Heart left ventricle (tissue), 16 donors: ENCODE measurements around the gene OLFM2. TPM values are rescaled to one million over a fixed set of nuclear protein-coding genes. Genes with fewer than 3 reads are reported as not detected.

Source experiments
- ATAC-seq, 4 donors: fragments of 200-7000 bp; cut with Tn5 transposase; one replicate each; pipeline ENCODE4 v1.9.1; 2020 to 2022; ENCODE audit warnings: moderate library complexity in 4 of 4, mild to moderate bottlenecking in 3 of 4, moderate number of reproducible peaks in 1 of 4
- DNase-seq, 5 donors: peaks; one replicate each; pipeline ENCODE4 v3.0.0-alpha.2; 2020
- H3K27ac ChIP-seq, 12 donors: fragments of 200-600 bp; sonication (generic) in 4 of 12; one replicate each; pipeline versions ENCODE4 v1.5.0 to v1.8.0; 2016 to 2022; ENCODE audit warnings: mild to moderate bottlenecking in 2 of 12
- H3K27me3 ChIP-seq, 9 donors: fragments of 200-600 bp; sonication (generic) in 2 of 9; one replicate each; pipeline versions ENCODE4 v1.5.1 to v1.8.0; 2016 to 2022; ENCODE audit warnings: mild to moderate bottlenecking in 3 of 9
- H3K36me3 ChIP-seq, 9 donors: fragments of 200-600 bp; sonication (generic) in 2 of 9; one replicate each; pipeline versions ENCODE4 v1.5.0 to v1.8.0; 2018 to 2022; ENCODE audit warnings: mild to moderate bottlenecking in 2 of 9
- H3K4me1 ChIP-seq, 12 donors: fragments of 200-600 bp; sonication (generic) in 4 of 12; one replicate each; pipeline versions ENCODE4 v1.5.0 to v1.8.0; 2016 to 2022; ENCODE audit warnings: mild to moderate bottlenecking in 3 of 12
- H3K4me3 ChIP-seq, 12 donors: fragments of 200-600 bp; sonication (generic) in 4 of 12; one replicate each; pipeline versions ENCODE4 v1.5.0 to v1.8.0; 2017 to 2022; ENCODE audit warnings: mild to moderate bottlenecking in 9 of 12, moderate library complexity in 4 of 12
- H3K9me3 ChIP-seq, 12 donors: fragments of 200-600 bp; sonication (generic) in 4 of 12; one replicate each; pipeline versions ENCODE4 v1.5.0 to v1.8.0; 2016 to 2022; ENCODE audit warnings: mild to moderate bottlenecking in 1 of 12
- CTCF ChIP-seq, 12 donors: fragments of 200-600 bp; sonication (generic) in 4 of 12; IDR thresholded peaks; one replicate each; pipeline versions ENCODE4 v1.5.0 to v1.8.0; 2018 to 2022; ENCODE audit warnings: antibody characterized with exemption in 12 of 12, mild to moderate bottlenecking in 5 of 12
- POLR2A ChIP-seq, 2 donors: fragments of 450-650 bp; IDR thresholded peaks; one replicate each; pipeline ENCODE4 v1.6.1; 2017; ENCODE audit warnings: antibody characterized with exemption in 2 of 2, mild to moderate bottlenecking in 2 of 2, moderate library complexity in 2 of 2
- WGBS, 4 donors: extraction: QIAGEN DNeasy Blood & Tissue Kit in 2 of 4; methylation state at CpG; one replicate each; pipeline versions ENCODE4 v1.1.5 to v1.1.7; 2013 to 2018; 5-methylcytosine and 5-hydroxymethylcytosine counted together
- intact Hi-C, 10 donors: fragments of 100-400 bp; cut with DNase I; formaldehyde crosslinking; loops; one replicate each; pipeline versions ENCODE4 v1.11.1 to v1.14.2; 2022
- long read RNA-seq, 3 donors: library from polyadenylated mRNA; unstranded; transcript quantifications; one replicate each; pipeline ENCODE4 v2.0.0, GENCODE V29; 2020 to 2021
- polyA plus RNA-seq, 2 donors: library from polyadenylated mRNA; stranded (reverse); fragments of 200-250 nt; gene quantifications; one replicate each; pipeline ENCODE4 v1.2.3, GENCODE V29; 2013
- total RNA-seq, 9 donors: library from RNA; depleted of rRNA in 2 of 9; stranded (reverse); fragments of >200 nt in 2 of 9; fragmentation: NEBNext Ultra II Directional in 3 of 9; extraction: Animal tissue kit (Norgen Biotek cat#: 25700) in 3 of 9; gene quantifications; one replicate each; pipeline versions ENCODE4 v1.1.0 to v1.2.4, GENCODE V29; 2016 to 2023
- donor health status: ischemic (EF 13 %, LVEDD 7.1; RV severe dilation, severe dysfunction).
- donor health status: healthy with polysubstance abuse.
- donor health status: DM: no; HTN: yes; CAD: no.
- donor health status: DM: no; HTN: no; CAD: no.
- donor health status: ischemic (EF 25% LVEDD 6.9; RV normal size, moderate dysfunction).
- donor health status: ischemic (EF 25% LVEDD 5.7; RV mildly dilated, moderate dysfunction).
- donor health status: healthy.
- donor health status: DM: yes; HTN: yes; CAD: no.
- donor health status: ischemic (EF 35%, LVEDD 5.7; RV mildly dilated, moderate dysfunction).
- donor health status: nonischemic (EF 11% LVEDD 7.7; RV severe dilation, severe dysfunction).
- donor health status: DM: yes; HTN: yes; CAD: no.
- donor health status: PGD.
- donor health status: ischemic (EF 29% LVEDD 5.4; RV normal size, mild dysfunction).
- donor health status: nonischemic (EF 23%, LVEDD 6.1; RV moderate dilation, normal function).

Gene OLFM2
- total RNA-seq (1 to 10 TPM in 7 of 9 donors, under 1 TPM in 2; 0.67 to 4.6 (median 2.4) TPM), polyA plus RNA-seq (1 to 10 TPM; 2.2 to 3.0 TPM)
- long read RNA-seq, donor 1, partial matches to known transcripts, result 0 of 4 reads
- long read RNA-seq, donor 1, other reads (novel, unspliced or antisense), result 1 of 4 reads
- long read RNA-seq, donor 2, partial matches to known transcripts, result 0 of 1 reads
- long read RNA-seq, donor 2, other reads (novel, unspliced or antisense), result 1 of 1 reads
- long read RNA-seq, donor 3, partial matches to known transcripts, result 0 of 3 reads
- long read RNA-seq, donor 3, other reads (novel, unspliced or antisense), result 1 of 3 reads

- TF ChIP-seq POLR2A (IDR thresholded peaks at IDR 0.05) (no peak), CTCF (IDR thresholded peaks at IDR 0.05) (no peak)
- Histone ChIP-seq H3K9me3 (peaks cover 0 to 3% (median 0%) of the 10 kb centered on the region in 12 donors), H3K27me3 (peaks cover 7 to 69% (median 40%) of the 10 kb centered on the region in 9 donors), H3K4me1 (peaks cover 0 to 26% (median 10%) of the 10 kb centered on the region in 12 donors), H3K27ac (no peak within 1 kb of the TSS), H3K36me3 (no peaks in the 10 kb centered on the region), H3K4me3 (peak within 1 kb of the TSS in 10 of 12 donors; percentile 19 to 54 (median 38))
- ATAC-seq (no peak), DNase-seq (peak in 3 of 5 donors; percentile 13 to 42 (median 32))
- intact Hi-C loops, result loop anchor here in 5 of 10 donors (10.0 kb wide), 3 partner anchors 178 to 448 kb away; partner anchors contain the start of genes TYK2 (in 3 of the 5), EIF3G (in 2 of the 5), P2RY11 (in 2 of the 5) and MRPL4 (in 1 of the 5)
- 1 to 5% (median 3%) methylated on average over 15 to 62 of the region's 62 CpGs for WGBS, 4 donors
These were observed at the start of gene OLFM2 for GRCh38 chr19:9936326-9937000. OLFM2 (minus strand) TSS chr19:9936515; CDS start chr19:9936366, 149 bp downstream.

- intact Hi-C loops, result no loop called here
- 74 to 79% (median 76%) methylated on average over 8 of the region's 8 CpGs for WGBS, 4 donors
- H3K4me1 ChIP-seq, result peaks cover 0 to 6% (median 0%) of the 10 kb centered on the region in 12 donors
These were observed 45.3 kb upstream of the OLFM2 start for GRCh38 chr19:9981406-9982260.

GRCh38 chr19:9972103-9972502 lies 35.8 kb upstream of the OLFM2 start:
- TF ChIP-seq POLR2A (IDR thresholded peaks at IDR 0.05) (no peak), CTCF (IDR thresholded peaks at IDR 0.05) (no peak)
- intact Hi-C loops, result no loop called here
- Histone ChIP-seq H3K36me3 (peaks cover 0 to 73% (median 32%) of the 10 kb centered on the region in 9 donors), H3K27me3 (peaks cover 0 to 13% (median 0%) of the 10 kb centered on the region in 9 donors), H3K9me3 (no peaks in the 10 kb centered on the region), H3K27ac (no peak overlapping the region), H3K4me1 (no peaks in the 10 kb centered on the region), H3K4me3 (no peak overlapping the region)
- WGBS, 4 donors, result 82 to 86% (median 85%) methylated on average over 6 of the region's 6 CpGs
- ATAC-seq (no peak), DNase-seq (no peak)

More at GRCh38 chr19:9981406-9982260, 45.3 kb upstream of the OLFM2 start:
- Histone ChIP-seq H3K36me3 (peaks cover 0 to 83% (median 33%) of the 10 kb centered on the region in 9 donors), H3K4me3 (no peak overlapping the region), H3K27me3 (peaks cover 0 to 13% (median 0%) of the 10 kb centered on the region in 9 donors), H3K27ac (no peak overlapping the region), H3K9me3 (no peaks in the 10 kb centered on the region)
- no peak for ATAC-seq
- TF ChIP-seq CTCF (IDR thresholded peaks at IDR 0.05) (no peak), POLR2A (IDR thresholded peaks at IDR 0.05) (no peak)
- peak in 1 of 5 donors; percentile 17 for DNase-seq
